ENCODE measurements around the gene CTPS2.

GRCh38 chrX:16547644-16548043 is 164.8 kb downstream of the CTPS2 start:
- no peak for TF ChIP-seq CTCF (IDR thresholded peaks at IDR 0.05)
- TF ChIP-seq POLR2A (IDR thresholded peaks at IDR 0.05), result no peak

All from stomach (tissue), 4 donors.